ENCODE data around the gene TMEM259. TPM values are rescaled to one million over a fixed set of nuclear protein-coding genes. Genes with fewer than 3 reads are reported as not detected.

TMEM259 gene
- total RNA-seq, 1 experiment from 2014 or later, result 202 TPM

DNA sequence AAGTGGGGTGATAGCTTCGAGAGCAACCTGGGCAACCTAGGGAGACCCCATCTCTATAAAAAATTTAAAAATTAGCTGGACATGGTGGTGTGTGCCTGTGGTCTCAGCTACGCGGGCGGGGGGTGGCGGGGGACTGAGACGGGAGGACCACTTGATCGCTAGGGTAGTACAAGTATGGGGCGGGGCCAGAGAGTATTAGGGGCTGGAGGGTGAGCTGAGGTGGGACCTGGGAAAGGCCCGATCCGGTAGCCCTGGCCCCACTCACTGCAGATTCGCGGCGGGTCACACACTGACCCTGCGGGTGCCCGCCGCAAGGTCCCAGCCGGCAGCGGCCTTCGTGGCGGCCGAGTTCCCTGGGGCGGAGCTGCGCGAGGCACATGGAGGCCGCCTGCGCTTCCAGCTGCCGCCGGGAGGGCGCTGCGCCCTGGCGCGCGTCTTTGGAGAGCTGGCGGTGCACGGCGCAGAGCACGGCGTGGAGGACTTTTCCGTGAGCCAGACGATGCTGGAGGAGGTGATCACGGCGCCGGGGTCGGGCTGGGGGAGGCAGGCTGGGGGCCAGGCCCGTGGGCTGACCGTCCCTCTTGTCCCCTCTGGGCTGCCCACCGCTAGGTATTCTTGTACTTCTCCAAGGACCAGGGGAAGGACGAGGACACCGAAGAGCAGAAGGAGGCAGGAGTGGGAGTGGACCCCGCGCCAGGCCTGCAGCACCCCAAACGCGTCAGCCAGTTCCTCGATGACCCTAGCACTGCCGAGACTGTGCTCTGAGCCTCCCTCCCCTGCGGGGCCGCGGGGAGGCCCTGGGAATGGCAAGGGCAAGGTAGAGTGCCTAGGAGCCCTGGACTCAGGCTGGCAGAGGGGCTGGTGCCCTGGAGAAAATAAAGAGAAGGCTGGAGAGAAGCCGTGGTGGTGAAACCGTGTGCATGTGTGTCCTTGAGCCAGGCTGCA is 44.0 kb upstream of the TMEM259 start:
- Histone ChIP-seq H3K79me2 (ENCODE audit: insufficient read depth, low read length) (peaks cover 26% of the 10 kb centered on the region; the same call in 1 of the 2 replicates), H3K36me3 (ENCODE audit: control insufficient read depth in 1 of 2, insufficient read depth in 2 of 2, low read length in 2 of 2) (0 out of 4 replicates have a peak, but pooled peaks cover 0 to 3% of the 10 kb centered on the region in 2 experiments), H3K4me3 (replicated peaks in 1 of 2; ENCODE audit: low read depth in 1 of 2, low read length in 2 of 2) (peak overlapping the region; percentile 64 to 78), H3K9me2 (ENCODE audit: insufficient read depth) (no peaks in the 10 kb centered on the region), H4K20me1 (ENCODE audit: insufficient read depth) (no peaks in the 10 kb centered on the region), H3K9ac (ENCODE audit: low read length) (peak overlapping the region; percentile 92), H3K9me3 (ENCODE audit: control insufficient read depth in 1 of 2, insufficient read depth in 1 of 2, low read depth in 1 of 2, low read length in 2 of 2) (no peaks in the 10 kb centered on the region), H3K4me2 (ENCODE audit: low read length) (peak overlapping the region; percentile 94), H3K4me1 (ENCODE audit: control insufficient read depth in 1 of 2, insufficient read depth in 2 of 2, low read length in 2 of 2) (peaks cover 36 to 71% of the 10 kb centered on the region in 2 experiments), H2AFZ (ENCODE audit: low read depth, low read length, poor library complexity, severe bottlenecking) (no peak overlapping the region), H3K27ac (ENCODE audit: low read depth, low read length) (peak overlapping the region; percentile 100), H3K27me3 (ENCODE audit: insufficient read depth, low read length) (no peaks in the 10 kb centered on the region)
- ATAC-seq (peak; percentile 62), DNase-seq (ENCODE audit: low read depth, low spot score) (peak; percentile 56)
- intact Hi-C loops (cut with micrococcal nuclease), result loop anchor here (5.0 kb wide), 1 partner anchor 37 kb away; the partner anchor contains the start of gene GPX4
- ChIA-PET POLR2A (interaction anchor here (0.7 to 2.4 kb wide), 12 partner anchors 9 to 204 kb away, joined by 3 to 8 read pairs (median 4); partner anchors contain the start of genes ABCA7, CIRBP and CNN2), RAD21 (ENCODE audit: low non-redundant PET in 1 of 2, low total read pairs in 2 of 2, uncharacterized antibody in 2 of 2, unreplicated experiment in 2 of 2) (interaction anchor here (0.6 to 1.0 kb wide), 3 partner anchors 29 to 38 kb away, joined by 3 to 5 read pairs (median 3); partner anchors contain the start of gene CNN2 (in 1 of the 2)), CTCF (interaction anchor here (0.6 to 2.5 kb wide), 16 partner anchors 10 to 201 kb away, joined by 3 to 20 read pairs (median 4); partner anchors contain the start of genes ABCA7, ATP5F1D and GPX4)
- peak; percentile 65 for TF ChIP-seq YY1 (IDR thresholded peaks at IDR 0.05; ENCODE audit: extremely low read depth, insufficient replicate concordance, low read depth, low read length)
- no peak for TF ChIP-seq REST (IDR thresholded peaks at IDR 0.05; ENCODE audit: low read depth)
- TF ChIP-seq, protein P1, sequence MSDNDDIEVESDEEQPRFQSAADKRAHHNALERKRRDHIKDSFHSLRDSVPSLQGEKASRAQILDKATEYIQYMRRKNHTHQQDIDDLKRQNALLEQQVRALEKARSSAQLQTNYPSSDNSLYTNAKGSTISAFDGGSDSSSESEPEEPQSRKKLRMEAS (IDR thresholded peaks at IDR 0.05), result peak; percentile 97
- peak; percentile 18; the same call in 1 of the 2 replicates for TF ChIP-seq ZFX (IDR thresholded peaks at IDR 0.05)
- peak; percentile 62 for TF ChIP-seq POLR2AphosphoS5 (IDR thresholded peaks at IDR 0.05; ENCODE audit: low read depth, low read length)
- TF ChIP-seq CEBPB (IDR thresholded peaks at IDR 0.05; ENCODE audit: low read depth), result no peak
- peak in 2 of 3 experiments; percentile 70 to 83; a peak in 4 of 6 replicates for TF ChIP-seq CTCF (IDR thresholded peaks at IDR 0.05 in 2 of 3, conservative IDR thresholded peaks at IDR 0.05 in 1 of 3; ENCODE audit: borderline replicate concordance in 1 of 3, insufficient read depth in 1 of 3, low read depth in 2 of 3, low read length in 2 of 3)
- peak; percentile 30 for TF ChIP-seq TCF7L2 (IDR thresholded peaks at IDR 0.05; ENCODE audit: borderline replicate concordance, extremely low read depth, insufficient read depth, insufficient read length)
- no peak for TF ChIP-seq CBX3 (IDR thresholded peaks at IDR 0.05; ENCODE audit: low read depth)
- TF ChIP-seq EZH2 (IDR thresholded peaks at IDR 0.05), result no peak
- 0 out of 2 replicates have a peak, but pooled peaks have one; percentile 9 for TF ChIP-seq SP1 (IDR thresholded peaks at IDR 0.05; ENCODE audit: low read depth)
- TF ChIP-seq POLR2A (IDR thresholded peaks at IDR 0.05; ENCODE audit: borderline replicate concordance, extremely low read depth, insufficient read depth, insufficient read length), result peak; percentile 43
- TSS peak; percentile 50 for BruUV-seq (replicated peaks)

Measured in HCT116 (cell line).